NCI-H510A (cell line): ENCODE measurements around the gene TRIM29.
A peak's percentile ranks its signal among the peaks of the same experiment; 100 is the strongest.

Experiments used
- DNase-seq: peaks from one replicate; lab custom pipeline; 2025; lab: John Stamatoyannopoulos, UW

The TRIM29 gene

GRCh38 chr11:120122924-120123683 lies 14.8 kb downstream of the TRIM29 start:
- no peak for DNase-seq

GRCh38 chr11:120121914-120122473 lies 15.9 kb downstream of the TRIM29 start:
- DNase-seq: no peak

GRCh38 chr11:120121336-120121735 lies 16.6 kb downstream of the TRIM29 start:
- no peak for DNase-seq

GRCh38 chr11:120120805-120121335 lies 17.0 kb downstream of the TRIM29 start:
- DNase-seq: no peak

GRCh38 chr11:120119121-120119520 lies 18.8 kb downstream of the TRIM29 start:
- no peak for DNase-seq

- no peak for DNase-seq
Observed at GRCh38 chr11:120117991-120118390, 19.9 kb downstream of the TRIM29 start.

- DNase-seq: no peak
Observed at GRCh38 chr11:120116966-120117365, 20.9 kb downstream of the TRIM29 start.

GRCh38 chr11:120115272-120116000 lies 22.5 kb downstream of the TRIM29 start:
- DNase-seq: no peak

GRCh38 chr11:120112174-120112796 lies 25.6 kb downstream of the TRIM29 start:
- DNase-seq: no peak

DNA sequence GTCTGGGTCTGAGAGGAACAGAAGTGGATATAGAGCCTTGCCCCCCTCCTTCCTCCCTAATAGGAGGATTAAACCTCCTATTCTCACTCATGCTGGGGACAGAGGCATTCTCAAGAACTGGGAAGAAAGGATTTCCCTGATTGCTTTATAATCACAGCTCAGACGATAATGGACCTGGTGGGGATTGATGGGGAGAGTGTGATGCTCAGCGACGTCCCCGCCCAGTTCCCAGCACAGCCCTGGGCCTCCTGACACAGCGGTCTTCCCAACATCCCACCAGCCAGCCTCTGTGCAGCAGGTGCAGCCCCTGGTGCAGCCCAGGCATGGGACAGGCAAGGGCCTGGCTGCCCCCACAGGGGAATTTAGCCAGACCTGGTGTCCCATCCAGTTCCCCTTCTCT lies 28.4 kb downstream of the TRIM29 start:
- no peak for DNase-seq

DNA sequence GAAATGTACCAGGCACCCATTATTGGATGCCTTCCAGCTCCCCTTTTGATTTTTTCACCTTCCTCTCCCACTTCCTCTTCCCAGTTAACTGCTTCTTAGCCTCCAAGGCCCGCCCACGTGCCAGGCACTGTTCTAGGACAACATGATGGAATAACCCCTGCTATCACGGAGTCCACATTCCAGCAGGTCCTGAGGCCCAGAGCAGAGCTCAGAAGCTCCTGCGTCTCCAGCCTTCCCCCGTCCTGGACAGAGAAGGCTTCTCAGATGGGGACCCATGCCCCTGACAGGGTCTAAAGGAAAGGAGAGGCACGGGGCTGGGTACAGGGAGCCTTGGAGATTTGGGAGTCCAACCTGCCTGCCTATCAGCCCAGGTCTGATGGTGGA lies 29.1 kb downstream of the TRIM29 start:
- no peak for DNase-seq

DNA sequence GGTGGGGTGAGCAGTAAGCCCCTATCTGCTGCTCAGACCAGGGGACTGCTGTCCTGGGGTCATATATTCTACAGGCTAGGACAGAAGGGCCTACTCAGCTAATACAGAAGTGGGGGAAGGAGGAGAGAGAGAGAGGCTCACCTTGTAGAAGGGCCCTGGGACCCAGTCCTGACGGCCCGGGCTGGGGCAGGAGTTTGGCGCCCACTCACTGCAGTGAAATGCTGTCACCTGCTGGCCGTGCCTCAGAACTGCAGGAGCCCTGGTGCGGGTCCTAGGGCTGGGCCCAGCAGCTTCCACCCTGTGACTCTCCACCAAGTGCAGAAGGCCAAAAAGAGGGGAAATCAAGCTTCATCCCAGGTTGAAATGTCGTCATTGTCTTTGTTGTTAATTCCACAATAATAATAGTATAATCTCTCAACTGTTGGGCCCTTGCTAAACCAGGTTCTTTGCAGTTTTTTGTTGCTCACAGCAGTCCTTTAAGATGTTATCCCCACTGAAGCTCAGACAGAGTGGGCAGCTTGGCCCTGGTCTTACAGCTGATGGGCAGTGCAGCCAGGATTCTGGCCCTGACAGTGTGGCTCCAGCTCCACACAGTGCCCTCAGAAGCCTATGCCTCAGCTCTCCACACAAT lies 29.6 kb downstream of the TRIM29 start:
- peak; percentile 16 for DNase-seq

- DNase-seq: no peak
Observed at GRCh38 chr11:120107692-120108091, 30.2 kb downstream of the TRIM29 start.

- no peak for DNase-seq
Observed at GRCh38 chr11:120106354-120107150, 31.4 kb downstream of the TRIM29 start.

DNA sequence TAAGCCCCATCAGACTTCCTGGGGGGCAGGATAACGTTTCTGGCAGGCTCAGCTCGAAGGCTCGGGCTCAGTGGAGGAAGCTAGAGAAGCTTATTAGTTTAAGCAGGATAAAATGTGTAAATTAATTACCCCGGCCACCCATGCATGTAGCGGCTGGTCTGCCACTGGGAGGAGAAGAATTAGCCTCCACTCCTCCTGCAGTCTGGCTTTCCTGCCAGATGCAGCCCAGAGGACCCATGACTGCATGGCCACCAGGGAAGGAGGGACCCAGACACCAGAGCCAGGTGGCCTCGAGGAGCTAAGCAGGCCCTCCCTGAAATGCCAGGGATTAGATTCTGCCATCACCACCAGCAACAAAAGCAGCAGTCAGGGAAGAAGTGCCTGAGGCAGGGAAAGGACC lies 32.3 kb downstream of the TRIM29 start:
- no peak for DNase-seq

- no peak for DNase-seq
Observed at GRCh38 chr11:120104041-120104565, 33.8 kb downstream of the TRIM29 start.

- no peak for DNase-seq
Observed at GRCh38 chr11:120102864-120103122, 35.1 kb downstream of the TRIM29 start.

DNA sequence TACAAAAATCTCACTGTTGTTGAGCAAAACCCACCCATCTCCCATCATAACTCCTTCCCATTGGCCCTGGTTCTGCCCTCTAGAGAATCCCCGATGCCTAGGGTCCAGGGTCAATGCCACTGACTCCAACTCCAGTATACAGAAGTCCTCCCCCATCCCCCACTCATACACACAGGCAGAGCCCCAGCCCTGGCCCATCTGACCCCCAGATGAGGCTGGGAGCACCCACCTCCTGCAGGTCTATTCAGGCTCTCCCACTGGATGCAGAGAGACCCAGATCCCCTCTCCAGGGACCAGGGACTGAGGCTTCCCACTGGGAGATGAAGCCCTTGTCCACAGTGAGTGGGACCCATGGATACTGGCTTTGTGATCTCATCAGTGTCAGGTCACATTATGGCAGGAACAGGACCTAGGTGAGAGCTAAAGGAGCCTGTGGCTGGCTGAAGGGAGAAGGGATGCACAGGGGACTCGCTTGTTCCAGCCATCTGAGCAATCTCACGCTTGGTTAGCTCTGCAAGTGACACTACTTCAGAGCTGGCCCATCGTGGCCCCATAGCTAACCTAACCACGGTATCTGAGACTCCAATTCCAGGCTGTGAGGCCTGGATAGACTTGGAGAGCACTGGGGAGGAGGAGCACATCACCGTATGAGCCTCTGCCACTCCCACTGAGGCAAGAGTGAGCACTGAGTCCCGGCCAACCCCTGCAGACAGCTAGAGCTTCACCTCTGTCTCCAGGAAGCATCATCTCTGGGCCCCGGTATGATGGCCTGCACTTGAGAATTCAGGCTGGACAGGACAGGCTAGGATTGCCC lies 35.7 kb downstream of the TRIM29 start:
- DNase-seq: no peak

DNA sequence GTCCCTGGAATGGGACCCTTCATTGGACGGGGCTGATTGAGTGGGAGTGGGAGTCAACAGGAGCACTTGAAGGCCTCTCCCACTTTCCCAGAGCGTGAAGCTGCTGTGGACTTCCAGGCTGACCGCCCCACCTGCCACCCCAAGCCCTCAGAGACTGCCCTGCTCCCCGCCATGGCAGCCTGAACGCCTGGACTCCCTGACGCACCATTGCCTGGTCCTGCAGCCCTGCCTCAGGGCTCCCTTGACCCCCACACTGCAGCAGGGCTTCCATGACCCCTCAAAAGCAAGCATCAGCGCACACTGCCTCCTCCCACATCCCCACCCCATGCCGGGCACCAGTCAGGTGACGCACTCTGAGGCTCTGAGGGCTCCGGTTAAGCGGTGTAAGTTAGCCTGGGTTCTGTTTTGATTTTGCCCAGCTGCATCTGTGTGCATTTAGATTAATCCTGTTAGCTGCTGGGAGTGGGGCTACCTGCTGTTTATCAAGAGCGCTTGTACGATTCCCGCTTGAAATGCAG lies 39.4 kb downstream of the TRIM29 start:
- DNase-seq: no peak

GRCh38 chr11:120097721-120098385 lies 40.1 kb downstream of the TRIM29 start:
- DNase-seq: no peak
